ENCODE results near the gene PSAP. TPM values are rescaled to one million over a fixed set of nuclear protein-coding genes. Genes with fewer than 3 reads are reported as not detected.
A peak's percentile ranks its signal among the peaks of the same experiment; 100 is the strongest.

The PSAP gene
- polyA plus RNA-seq, 3 donors, result 3,391 to 8,673 (median 7,346) TPM

DNA sequence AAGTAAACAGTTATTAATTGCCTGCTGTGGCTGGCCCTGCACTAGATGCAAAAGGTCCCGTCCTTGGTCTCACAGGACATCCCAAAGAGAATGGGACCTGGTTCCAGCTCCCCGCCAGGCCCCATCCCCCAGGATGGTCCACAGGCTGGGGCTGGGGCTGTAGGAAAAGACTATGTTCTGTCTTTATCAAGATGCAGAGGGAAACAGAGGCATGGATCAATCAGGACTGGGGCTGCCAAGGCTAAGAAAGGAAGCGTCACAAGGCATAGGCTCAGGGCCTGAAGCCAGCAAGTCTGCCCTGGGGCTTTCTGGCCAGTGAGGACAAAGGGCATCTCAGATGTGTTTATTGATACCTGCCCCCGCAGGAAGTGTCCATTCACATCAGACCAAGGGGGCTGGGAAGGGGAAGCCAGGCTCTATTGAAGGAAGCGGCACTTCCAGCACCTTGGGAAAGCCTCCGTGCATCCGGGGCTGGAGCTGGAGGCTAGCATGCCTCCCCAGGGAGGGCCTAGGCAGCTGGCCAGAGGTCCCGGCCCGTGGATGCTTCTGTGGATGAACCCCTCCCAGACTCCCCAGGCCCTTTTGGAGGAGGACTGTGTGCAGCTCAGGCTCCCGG, 83.5 kb downstream of the PSAP start:
- Histone ChIP-seq H3K36me3 (replicated peaks in 1 of 2; ENCODE audit: control insufficient read depth in 1 of 2, insufficient read depth in 2 of 2, low read length in 2 of 2) (peaks cover 85 to 94% of the 10 kb centered on the region in 2 donors), H3K4me1 (ENCODE audit: control insufficient read depth in 1 of 2, insufficient read depth in 2 of 2, low read length in 2 of 2) (peaks cover 84 to 96% of the 10 kb centered on the region in 2 donors), H3K9me3 (replicated peaks in 1 of 2; ENCODE audit: control insufficient read depth in 1 of 2, insufficient read depth in 1 of 2, low read length in 2 of 2) (no peaks in the 10 kb centered on the region), H3K27ac (ENCODE audit: low read depth in 1 of 2, low read length in 2 of 2) (peak overlapping the region; percentile 90 to 92), H3K4me3 (replicated peaks in 1 of 3; ENCODE audit: low read depth in 2 of 3, low read length in 3 of 3) (peak overlapping the region in 2 of 3 experiments; percentile 26 to 99), H3K27me3 (ENCODE audit: control insufficient read depth in 2 of 2, insufficient read depth in 2 of 2, low read length in 2 of 2) (no peaks in the 10 kb centered on the region), H3K9ac (ENCODE audit: insufficient read depth, low read length, poor library complexity, severe bottlenecking) (no peak overlapping the region), H2AFZ (ENCODE audit: insufficient read depth, low read depth, low read length, poor library complexity, severe bottlenecking) (no peak overlapping the region), H4K20me1 (ENCODE audit: insufficient read depth, low read length) (peaks cover 100% of the 10 kb centered on the region), H3K79me2 (ENCODE audit: insufficient read depth, low read length) (peaks cover 100% of the 10 kb centered on the region), H3K4me2 (replicated peaks; ENCODE audit: extremely low read depth, low read length, poor library complexity, severe bottlenecking) (peak overlapping the region; percentile 99)
- Mint-ChIP-seq H3K27me3 (ENCODE audit: low read depth in 3 of 3) (peaks cover 0 to 4% (median 2%) of the 10 kb centered on the region in 3 donors), H3K4me1 (peaks cover 89% of the 10 kb centered on the region), H3K36me3 (peaks cover 86 to 98% of the 10 kb centered on the region in 2 donors), H3K4me3 (peak overlapping the region; percentile 64 to 83), H3K9me3 (peaks cover 0 to 4% (median 0%) of the 10 kb centered on the region in 7 donors), H3K27ac (peak overlapping the region; percentile 93 to 98 (median 95))
- 89% methylated on average over 3 of the region's 10 CpGs for WGBS (ENCODE audit: insufficient coverage)
- no peak for DNase-seq
- intact Hi-C loops (cut with micrococcal nuclease), result loop anchor here in 1 of 2 donors (5.0 kb wide), 1 partner anchor 40 kb away; no protein-coding TSS in a partner anchor
- TF ChIP-seq, protein P1, sequence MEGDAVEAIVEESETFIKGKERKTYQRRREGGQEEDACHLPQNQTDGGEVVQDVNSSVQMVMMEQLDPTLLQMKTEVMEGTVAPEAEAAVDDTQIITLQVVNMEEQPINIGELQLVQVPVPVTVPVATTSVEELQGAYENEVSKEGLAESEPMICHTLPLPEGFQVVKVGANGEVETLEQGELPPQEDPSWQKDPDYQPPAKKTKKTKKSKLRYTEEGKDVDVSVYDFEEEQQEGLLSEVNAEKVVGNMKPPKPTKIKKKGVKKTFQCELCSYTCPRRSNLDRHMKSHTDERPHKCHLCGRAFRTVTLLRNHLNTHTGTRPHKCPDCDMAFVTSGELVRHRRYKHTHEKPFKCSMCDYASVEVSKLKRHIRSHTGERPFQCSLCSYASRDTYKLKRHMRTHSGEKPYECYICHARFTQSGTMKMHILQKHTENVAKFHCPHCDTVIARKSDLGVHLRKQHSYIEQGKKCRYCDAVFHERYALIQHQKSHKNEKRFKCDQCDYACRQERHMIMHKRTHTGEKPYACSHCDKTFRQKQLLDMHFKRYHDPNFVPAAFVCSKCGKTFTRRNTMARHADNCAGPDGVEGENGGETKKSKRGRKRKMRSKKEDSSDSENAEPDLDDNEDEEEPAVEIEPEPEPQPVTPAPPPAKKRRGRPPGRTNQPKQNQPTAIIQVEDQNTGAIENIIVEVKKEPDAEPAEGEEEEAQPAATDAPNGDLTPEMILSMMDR (IDR thresholded peaks at IDR 0.05), result no peak

DNA sequence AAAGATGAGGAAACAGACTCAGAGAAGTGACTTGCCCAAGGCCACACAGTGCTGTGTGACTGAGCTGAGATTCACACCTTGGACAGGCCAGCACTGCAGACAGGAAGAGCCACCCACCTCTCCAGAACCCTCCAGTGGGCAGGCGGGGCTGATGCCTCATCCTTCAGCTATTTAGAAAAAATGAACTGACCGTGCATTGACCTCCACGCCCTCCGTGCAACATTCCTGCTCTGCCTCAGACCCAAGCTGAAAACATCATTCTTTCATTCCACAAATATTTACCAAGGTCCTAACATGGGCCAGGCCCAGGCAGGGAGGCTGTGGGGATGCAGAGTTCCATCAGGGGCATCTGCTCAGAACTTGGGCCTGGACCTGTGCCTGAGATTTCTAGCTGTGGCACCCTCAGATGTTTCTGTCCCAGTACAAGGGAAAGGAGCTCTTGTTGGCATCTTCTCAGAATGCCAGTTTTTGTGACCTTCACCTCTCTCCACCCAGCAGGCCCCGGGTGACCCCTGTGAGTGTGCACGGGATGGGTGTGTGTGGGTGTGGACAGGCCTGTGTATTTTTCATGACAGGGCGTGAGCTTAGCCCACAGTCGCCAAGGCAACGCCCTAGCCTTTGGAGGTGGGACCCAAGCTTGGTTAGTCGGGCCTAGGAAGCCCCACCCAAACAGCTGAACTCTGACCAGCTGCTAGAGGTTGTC, 84.2 kb downstream of the PSAP start:
- Histone ChIP-seq H3K9ac (ENCODE audit: insufficient read depth, low read length, poor library complexity, severe bottlenecking) (peak overlapping the region; percentile 37), H3K4me3 (replicated peaks in 1 of 3; ENCODE audit: low read depth in 2 of 3, low read length in 3 of 3) (peak overlapping the region in 1 of 3 experiments; percentile 99), H3K36me3 (replicated peaks in 1 of 2; ENCODE audit: control insufficient read depth in 1 of 2, insufficient read depth in 2 of 2, low read length in 2 of 2) (peaks cover 88 to 94% of the 10 kb centered on the region in 2 donors)

More for the DNA sequence above, 84.2 kb downstream of the PSAP start:
- Mint-ChIP-seq H3K9me3 (peaks cover 0 to 2% (median 0%) of the 10 kb centered on the region in 7 donors), H3K27me3 (ENCODE audit: low read depth in 3 of 3) (peaks cover 0 to 4% (median 2%) of the 10 kb centered on the region in 3 donors), H3K4me3 (peak overlapping the region; percentile 64 to 83), H3K4me1 (peaks cover 92% of the 10 kb centered on the region), H3K36me3 (peaks cover 86 to 98% of the 10 kb centered on the region in 2 donors), H3K27ac (peak overlapping the region; percentile 90 to 96 (median 93))
- Histone ChIP-seq H3K27me3 (ENCODE audit: control insufficient read depth in 2 of 2, insufficient read depth in 2 of 2, low read length in 2 of 2) (no peaks in the 10 kb centered on the region), H3K27ac (ENCODE audit: low read depth in 1 of 2, low read length in 2 of 2) (peak overlapping the region; percentile 90 to 92), H3K4me2 (replicated peaks; ENCODE audit: extremely low read depth, low read length, poor library complexity, severe bottlenecking) (peak overlapping the region; percentile 99), H3K4me1 (ENCODE audit: control insufficient read depth in 1 of 2, insufficient read depth in 2 of 2, low read length in 2 of 2) (peaks cover 91 to 100% of the 10 kb centered on the region in 2 donors), H3K9me3 (replicated peaks in 1 of 2; ENCODE audit: control insufficient read depth in 1 of 2, insufficient read depth in 1 of 2, low read length in 2 of 2) (no peaks in the 10 kb centered on the region), H4K20me1 (ENCODE audit: insufficient read depth, low read length) (peaks cover 100% of the 10 kb centered on the region), H3K79me2 (ENCODE audit: insufficient read depth, low read length) (peaks cover 100% of the 10 kb centered on the region), H2AFZ (ENCODE audit: insufficient read depth, low read depth, low read length, poor library complexity, severe bottlenecking) (no peak overlapping the region)
- DNase-seq, result no peak
- TF ChIP-seq, protein P1 (IDR thresholded peaks at IDR 0.05), result no peak
- 29% methylated on average over 4 of the region's 10 CpGs for WGBS (ENCODE audit: insufficient coverage)
- intact Hi-C loops (cut with micrococcal nuclease), result loop anchor here in 1 of 2 donors (5.0 kb wide), 1 partner anchor 40 kb away; no protein-coding TSS in a partner anchor

Small RNA genes within 50 kb of the gene (small RNA-seq; reads per million reads assigned to genes)
- not detected for gene MIR7152 (ENCODE audit: insufficient read length, low read depth)
- gene RNU7-38P (ENCODE audit: insufficient read length, low read depth), result not detected

Other genes starting within 250 kb of the PSAP start
- gene C10orf105, start 131.5 kb downstream of the PSAP start, polyA plus RNA-seq, result 1 to 10 TPM in 1 of 3 donors, under 1 TPM in 2; 0.18 to 2.4 (median 0.48) TPM
- gene VSIR, start 77.7 kb downstream of the PSAP start, polyA plus RNA-seq, result 1,000 to 10,000 TPM in 1 of 3 donors, 100 to 1,000 TPM in 2; 635 to 1,133 (median 801) TPM
- gene CHST3, start 113.1 kb upstream of the PSAP start, polyA plus RNA-seq, result not detected
- 1 to 10 TPM in 1 of 3 donors, under 1 TPM in 2; 0.20 to 1.6 (median 0.45) TPM for gene SPOCK2, start 237.3 kb upstream of the PSAP start, polyA plus RNA-seq